Midbrain (tissue), 1 donor: ENCODE data around the gene GUSB.

Experiments
- DNase-seq: peaks from one replicate; lab custom pipeline; 2025; lab: John Stamatoyannopoulos, UW

Gene GUSB

DNA sequence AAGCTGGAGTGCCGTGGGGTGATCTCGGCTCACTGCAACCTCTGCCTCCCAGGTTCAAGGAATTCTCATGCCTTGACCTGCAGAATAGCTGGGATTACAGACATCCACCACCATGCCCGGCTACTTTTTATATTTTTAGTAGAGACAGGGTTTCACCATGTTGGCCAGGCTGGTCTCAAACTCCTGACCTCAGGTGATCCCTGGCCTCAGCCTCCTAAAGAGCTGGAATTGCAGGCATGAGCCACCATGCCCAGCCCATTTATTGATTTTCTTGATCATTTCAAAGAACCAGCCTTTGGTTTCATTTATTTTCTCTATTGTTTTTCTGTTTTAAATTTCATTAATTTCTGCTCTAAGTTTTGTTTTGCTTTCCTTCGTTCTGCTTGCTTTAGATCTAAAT lies 50.3 kb downstream of the GUSB start:
- DNase-seq, result no peak

DNA sequence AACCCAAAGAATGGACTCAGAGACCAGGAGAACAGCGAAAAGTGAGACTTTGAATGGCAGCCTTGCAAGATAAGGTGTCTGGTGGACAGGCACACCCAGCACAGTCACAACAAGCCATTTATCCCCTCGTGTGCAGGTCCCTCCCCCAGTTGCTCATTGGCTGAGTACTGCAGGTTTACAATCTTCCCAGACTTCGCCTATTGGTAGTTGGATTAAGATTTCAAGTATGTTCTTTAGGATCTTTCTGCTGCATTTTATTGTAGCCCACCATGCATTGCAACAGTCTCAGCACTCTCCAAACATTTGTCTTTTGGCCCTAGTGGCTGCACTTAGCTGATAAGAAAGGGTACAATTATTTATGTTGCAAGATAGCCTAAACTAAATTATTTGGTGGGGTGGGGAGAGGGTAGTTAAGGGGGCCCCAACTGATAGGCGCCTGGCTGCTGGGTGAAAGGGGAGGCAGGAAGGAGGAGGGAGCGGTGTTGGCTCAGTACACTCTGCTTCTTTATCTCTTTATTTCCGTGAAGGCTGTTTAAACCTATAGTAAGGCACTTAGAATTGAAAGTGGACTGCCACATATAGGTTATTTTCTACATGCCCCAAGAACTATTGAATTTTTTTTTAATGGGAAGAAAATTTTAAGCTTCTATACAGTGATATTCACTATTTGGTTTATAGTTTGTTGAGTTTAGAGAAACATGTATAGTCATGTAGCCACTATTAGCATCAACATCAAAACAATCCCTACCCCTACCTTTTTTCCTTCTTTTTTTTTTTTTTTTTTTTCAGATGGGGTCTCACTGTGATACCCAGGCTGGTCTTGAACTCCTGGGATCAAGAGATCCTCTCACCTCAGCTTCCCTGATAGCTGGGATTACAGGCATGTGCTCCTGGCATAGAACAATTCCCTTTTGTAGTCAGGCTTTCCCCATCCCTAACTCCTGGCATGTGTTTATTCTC lies 54.2 kb downstream of the GUSB start:
- no peak for DNase-seq

DNA sequence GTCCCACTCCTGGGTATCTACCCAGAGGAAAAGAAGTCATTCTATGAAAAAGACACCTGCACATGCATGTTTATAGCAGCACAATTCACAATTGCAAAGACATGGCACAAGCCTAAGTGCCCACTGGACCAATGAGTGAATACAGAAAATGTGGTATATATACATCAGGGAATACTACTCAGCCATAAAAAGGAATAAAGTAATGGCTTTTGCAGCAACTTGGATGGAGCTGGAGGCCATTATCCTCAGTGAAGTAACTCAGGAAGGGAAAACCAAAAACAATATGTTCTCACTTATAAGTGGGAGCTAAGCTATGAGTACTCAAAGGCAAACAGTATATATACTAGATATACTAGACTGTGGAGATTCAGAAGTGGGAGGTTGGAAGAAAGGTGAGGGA lies 55.4 kb downstream of the GUSB start:
- no peak for DNase-seq

DNA sequence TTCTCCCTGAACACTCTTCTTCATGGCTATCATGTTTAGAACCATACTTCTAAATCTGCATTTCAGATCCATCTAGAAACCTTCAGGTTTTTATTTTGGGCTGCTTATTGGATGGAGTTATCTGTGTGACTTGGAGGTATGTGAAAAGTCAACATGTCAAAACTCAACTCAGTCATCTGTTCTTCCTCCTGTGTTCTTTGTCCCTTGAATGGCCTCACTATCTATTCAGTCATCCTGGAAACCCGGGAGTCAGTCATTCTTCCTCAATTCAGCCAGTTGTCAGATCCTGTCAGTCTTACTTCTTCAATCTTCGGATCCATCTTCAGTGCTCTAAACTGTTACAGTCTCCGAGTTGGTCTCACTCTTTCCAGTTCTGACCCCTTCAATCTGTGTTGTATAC lies 57.0 kb downstream of the GUSB start:
- DNase-seq, result no peak

DNA sequence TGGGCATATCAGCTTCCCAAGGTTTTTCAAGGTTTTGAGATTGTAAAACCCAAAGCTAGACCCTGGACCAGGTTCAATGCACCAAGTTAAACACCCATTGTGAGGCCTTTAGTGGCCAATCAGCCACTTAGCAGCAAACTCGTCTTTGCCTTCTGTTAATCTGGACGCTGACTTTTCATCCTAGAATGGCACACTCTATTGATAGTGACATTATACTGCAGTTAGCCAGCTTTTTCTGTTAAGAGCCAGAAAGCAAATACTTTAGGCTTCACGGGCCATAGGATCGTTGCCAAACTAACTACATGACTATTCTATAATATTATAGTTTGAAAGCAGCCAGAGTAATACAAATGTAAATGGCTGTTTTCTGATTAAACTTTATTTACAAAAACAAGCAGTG lies 57.8 kb downstream of the GUSB start:
- no peak for DNase-seq

DNA sequence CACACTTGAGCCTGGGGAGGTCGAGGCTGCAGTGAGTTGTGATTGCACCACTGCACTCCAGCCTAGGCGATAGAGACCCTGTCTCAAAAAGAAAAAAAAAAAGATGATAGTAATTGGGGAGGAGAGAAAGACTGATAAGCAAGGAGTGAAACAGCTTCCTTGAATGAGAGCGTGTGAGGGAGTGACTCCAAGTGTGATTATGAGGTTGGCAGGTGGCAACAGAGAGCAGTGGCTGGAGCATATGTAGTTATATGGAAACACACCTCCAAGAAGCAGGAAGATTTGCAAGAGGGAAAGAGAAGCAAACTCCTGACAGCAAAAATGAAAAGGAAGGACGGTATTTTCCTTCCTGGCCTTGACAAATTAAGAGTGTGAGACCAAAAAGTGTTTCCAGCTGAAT lies 58.7 kb downstream of the GUSB start:
- no peak for DNase-seq

DNA sequence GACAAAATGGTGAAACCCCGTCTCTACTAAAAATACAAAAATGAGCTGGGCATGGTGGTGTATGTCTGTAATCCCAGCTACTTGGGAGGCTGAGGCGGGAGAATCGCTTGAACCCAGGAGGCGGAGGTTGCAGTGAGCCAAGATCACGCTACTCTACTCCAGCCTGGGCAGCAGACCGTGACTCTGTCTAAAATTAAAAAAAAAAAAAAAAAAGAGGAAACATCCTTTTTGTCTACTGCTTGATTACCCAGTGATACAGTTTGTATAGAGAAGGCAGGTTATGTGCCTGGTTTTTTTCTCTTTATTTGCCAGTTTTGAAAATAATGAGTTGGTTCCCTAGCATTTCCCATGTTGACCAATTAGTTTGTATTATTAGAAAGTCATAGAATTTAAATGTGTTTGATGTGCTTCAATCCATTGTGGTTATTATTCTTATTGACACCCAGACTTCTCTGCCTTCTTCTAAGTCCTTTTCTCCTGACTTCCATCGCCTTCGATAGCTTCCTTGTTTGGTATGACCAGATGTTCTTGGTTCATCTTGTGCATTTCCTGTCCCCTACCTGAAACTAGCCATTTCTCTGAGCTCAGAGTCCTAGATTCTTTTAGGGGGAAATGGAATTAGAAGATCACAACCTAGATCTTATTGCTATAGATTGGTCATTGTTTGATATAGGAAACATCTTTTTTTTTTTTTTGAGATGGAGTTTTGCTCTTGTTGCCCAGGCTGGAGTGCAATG lies 65.9 kb downstream of the GUSB start:
- DNase-seq, result no peak

DNA sequence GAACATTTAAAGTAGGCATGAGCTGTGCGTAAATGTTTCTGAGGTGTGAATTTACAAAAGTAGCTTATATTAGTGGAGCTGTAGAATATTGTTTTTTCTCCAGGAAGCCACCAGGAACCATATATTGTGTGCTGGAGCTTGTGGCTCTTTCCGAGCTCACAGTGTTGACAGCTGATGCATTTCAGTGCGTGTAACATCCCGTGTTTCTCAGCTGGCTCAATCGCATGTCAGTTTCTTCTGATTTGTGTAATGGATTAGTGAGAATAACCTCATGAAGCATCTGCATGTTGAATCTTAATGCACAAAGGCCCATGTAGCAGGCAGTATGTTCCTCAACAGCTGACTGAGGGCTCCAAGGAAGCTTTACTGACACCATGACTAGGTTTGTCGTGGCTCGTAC lies 69.8 kb downstream of the GUSB start:
- DNase-seq, result no peak
